GM18951 (cell line): Measurements from ENCODE around the gene ERBB3.
A peak's percentile ranks its signal among the peaks of the same experiment; 100 is the strongest.
"Not testable (repeated sequence)": the region's sequence is repeated elsewhere in the genome, so short reads cannot be mapped to it uniquely, and the experiment has no call there.

Source experiments
- POLR2A ChIP-seq: IDR thresholded peaks from 4 replicates; pipeline ENCODE4 v1.6.1; 2011; ENCODE audit warnings: mild to moderate bottlenecking; ENCODE audit not compliant: insufficient read length, insufficient read depth; ENCODE audit errors: extremely low read depth
- in situ Hi-C: fragments of 300-500 bp; cut with MboI; formaldehyde crosslinking; loops from one replicate; pipeline ENCODE4 v1.12.0; 2022; ENCODE audit warnings: low sequenced_read_pairs, mixed read lengths, inconsistent platforms; ENCODE audit not compliant: unreplicated experiment

The ERBB3 gene

DNA sequence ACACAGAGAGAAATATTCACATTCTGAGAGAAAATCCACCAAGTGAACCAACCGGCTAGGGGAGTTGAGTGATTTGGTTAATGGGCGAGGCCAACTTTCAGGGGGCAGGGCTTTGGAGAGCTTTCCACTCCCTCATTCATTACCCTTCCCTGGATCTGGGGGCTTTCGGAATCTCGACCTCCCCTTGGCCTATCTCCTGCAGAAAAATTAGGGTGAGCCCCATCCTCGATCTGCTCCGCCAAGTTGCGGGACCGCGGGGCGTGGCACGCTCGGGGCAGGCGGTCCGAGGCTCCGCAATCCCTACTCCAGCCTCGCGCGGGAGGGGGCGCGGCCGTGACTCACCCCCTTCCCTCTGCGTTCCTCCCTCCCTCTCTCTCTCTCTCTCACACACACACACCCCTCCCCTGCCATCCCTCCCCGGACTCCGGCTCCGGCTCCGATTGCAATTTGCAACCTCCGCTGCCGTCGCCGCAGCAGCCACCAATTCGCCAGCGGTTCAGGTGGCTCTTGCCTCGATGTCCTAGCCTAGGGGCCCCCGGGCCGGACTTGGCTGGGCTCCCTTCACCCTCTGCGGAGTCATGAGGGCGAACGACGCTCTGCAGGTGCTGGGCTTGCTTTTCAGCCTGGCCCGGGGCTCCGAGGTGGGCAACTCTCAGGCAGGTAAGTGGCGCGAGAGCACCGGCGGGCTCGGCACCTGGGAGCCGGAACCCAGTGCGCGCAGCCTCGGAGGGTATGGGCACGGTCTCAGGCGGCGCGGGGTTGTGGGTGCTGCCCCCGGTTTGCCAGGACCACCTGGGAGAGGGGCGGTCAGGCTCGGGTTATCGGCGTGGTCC, at the start of gene ERBB3:
ERBB3 (plus strand) TSS at position 443 of the 833 bp plus-strand sequence; CDS start at position 579, 136 bp downstream.
- no peak for TF ChIP-seq POLR2A
- in situ Hi-C loops, result no loop called here

DNA sequence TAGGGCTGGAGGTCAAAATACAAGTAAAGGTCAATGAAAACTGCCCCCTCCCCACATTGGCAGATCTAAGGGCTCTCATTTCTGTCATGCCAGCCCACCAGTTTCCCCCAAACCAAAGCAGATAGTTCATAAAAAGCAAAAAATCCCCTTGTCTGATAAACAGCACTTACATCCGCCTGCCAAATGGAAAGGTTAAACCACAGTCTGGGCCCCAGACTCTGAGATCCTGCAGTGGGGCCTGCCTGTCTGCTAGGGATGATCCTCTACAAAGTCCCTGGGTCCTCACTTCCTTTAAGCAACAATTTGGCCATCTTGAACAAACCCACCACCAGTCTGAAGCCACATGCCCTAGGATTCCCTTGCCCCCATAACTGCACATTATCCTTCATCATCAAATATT, 48.0 kb upstream of the ERBB3 start:
- in situ Hi-C loops, result loop anchor here (10.0 kb wide), 1 partner anchor 277 kb away; no protein-coding TSS in a partner anchor
- no peak for TF ChIP-seq POLR2A

DNA sequence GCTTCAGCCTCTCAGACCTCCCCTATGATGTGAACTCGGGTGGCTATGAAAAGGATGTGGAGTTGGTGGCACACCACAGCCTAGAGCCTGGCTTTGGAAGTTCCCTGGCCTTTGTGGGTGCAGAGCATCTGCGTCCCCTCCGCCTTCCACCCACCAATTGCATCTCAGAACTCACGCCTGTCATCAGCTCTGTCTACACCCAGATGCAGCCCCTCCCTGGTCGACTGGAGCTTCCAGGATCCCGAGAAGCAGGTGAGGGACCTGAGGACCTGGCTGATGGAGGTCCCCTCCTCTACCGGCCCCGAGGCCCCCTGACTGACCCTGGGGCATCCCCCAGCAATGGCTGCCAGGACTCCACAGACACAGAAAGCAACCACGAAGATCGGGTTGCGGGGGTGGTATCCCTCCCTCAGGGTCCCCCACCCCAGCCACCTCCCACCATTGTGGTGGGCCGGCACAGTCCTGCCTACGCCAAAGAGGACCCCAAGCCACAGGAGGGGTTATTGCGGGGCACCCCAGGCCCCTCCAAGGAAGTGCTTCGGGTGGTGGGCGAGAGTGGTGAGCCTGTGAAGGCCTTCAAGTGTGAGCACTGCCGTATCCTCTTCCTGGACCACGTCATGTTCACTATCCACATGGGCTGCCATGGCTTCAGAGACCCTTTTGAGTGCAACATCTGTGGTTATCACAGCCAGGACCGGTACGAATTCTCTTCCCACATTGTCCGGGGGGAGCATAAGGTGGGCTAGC, 45.2 kb upstream of the ERBB3 start:
- in situ Hi-C loops, result loop anchor here (10.0 kb wide), 1 partner anchor 280 kb away; no protein-coding TSS in a partner anchor
- TF ChIP-seq POLR2A, result no peak

DNA sequence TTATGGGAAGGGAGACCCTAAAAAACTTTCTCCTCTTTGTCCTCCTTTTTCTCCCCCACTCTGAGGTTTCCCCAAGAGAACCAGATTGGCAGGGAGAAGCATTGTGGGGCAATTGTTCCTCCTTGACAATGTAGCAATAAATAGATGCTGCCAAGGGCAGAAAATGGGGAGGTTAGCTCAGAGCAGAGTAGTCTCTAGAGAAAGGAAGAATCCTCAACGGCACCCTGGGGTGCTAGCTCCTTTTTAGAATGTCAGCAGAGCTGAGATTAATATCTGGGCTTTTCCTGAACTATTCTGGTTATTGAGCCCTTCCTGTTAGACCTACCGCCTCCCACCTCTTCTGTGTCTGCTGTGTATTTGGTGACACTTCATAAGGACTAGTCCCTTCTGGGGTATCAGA, 42.8 kb upstream of the ERBB3 start:
- in situ Hi-C loops, result loop anchor here (10.0 kb wide), 1 partner anchor 282 kb away; no protein-coding TSS in a partner anchor
- TF ChIP-seq POLR2A, result no peak

DNA sequence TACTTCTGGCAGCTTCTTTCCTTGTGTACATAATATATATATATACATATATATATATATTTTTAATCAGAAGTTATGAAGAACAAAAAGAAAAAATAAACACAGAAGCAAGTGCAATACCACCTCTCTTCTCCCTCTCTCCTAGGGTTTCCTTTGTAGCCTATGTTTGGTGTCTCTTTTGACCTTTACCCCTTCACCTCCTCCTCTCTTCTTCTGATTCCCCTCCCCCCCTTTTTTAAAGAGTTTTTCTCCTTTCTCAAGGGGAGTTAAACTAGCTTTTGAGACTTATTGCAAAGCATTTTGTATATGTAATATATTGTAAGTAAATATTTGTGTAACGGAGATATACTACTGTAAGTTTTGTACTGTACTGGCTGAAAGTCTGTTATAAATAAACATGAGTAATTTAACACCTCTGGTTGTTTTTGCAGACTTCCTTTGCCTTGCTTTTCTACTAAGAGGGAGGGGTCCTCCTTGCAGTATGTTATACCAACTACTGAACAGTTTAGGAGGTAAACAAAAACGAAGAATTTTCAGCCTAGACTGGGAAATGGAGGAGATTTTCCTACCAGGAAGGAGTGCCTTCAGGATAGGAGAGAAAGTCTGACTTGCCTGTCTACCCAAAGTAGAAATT, 41.8 kb upstream of the ERBB3 start:
- TF ChIP-seq POLR2A, result no peak
- in situ Hi-C loops, result loop anchor here (10.0 kb wide), 1 partner anchor 283 kb away; no protein-coding TSS in a partner anchor

DNA sequence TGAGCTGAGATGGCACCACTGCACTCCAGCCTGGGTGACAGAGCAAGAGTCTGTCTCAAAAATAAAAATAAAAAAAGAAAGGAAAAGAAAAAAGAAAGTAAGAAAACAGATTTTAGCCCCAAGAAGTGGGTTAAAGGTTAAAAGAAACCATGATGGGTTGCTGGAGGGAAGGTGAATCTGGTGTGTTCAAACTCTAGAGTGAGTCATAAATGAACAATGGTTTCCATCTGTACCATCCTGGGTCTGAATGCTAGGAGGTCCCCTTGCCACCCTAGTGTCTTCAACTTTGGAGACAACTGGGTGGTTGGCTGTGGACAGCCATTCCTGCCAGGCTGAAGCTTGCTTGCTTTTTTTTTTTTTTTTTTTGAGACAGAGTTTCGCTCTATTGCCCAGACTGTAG, 39.8 kb upstream of the ERBB3 start:
- TF ChIP-seq POLR2A, result no peak
- in situ Hi-C loops, result no loop called here

DNA sequence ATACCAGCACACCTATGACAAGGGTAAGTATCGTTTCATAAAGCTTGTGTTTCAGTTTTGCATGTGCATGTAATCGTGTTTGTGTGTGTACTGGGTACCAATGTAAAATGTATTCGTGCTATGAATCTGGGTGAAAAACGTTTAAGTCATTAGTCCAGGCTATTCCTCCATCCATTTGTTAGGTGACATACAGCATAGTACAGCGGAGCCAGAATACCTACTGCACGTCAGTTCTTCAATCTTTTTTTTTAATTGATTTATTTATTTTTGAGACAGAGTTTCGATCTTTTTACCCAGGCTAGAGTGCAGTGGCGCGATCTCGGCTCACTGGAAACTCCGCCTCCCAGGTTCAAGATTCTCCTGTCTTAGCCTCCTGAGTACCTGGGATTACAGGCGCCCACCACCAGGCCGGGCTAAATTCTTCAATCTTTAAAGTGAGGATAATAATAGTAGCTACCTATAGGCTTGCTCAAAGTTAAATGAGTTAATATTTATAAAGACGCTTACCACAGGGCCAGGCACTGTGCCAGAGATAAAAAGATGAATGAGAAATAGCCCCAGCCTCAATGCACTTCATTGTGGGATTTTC, 38.9 kb upstream of the ERBB3 start:
- TF ChIP-seq POLR2A, result no peak

DNA sequence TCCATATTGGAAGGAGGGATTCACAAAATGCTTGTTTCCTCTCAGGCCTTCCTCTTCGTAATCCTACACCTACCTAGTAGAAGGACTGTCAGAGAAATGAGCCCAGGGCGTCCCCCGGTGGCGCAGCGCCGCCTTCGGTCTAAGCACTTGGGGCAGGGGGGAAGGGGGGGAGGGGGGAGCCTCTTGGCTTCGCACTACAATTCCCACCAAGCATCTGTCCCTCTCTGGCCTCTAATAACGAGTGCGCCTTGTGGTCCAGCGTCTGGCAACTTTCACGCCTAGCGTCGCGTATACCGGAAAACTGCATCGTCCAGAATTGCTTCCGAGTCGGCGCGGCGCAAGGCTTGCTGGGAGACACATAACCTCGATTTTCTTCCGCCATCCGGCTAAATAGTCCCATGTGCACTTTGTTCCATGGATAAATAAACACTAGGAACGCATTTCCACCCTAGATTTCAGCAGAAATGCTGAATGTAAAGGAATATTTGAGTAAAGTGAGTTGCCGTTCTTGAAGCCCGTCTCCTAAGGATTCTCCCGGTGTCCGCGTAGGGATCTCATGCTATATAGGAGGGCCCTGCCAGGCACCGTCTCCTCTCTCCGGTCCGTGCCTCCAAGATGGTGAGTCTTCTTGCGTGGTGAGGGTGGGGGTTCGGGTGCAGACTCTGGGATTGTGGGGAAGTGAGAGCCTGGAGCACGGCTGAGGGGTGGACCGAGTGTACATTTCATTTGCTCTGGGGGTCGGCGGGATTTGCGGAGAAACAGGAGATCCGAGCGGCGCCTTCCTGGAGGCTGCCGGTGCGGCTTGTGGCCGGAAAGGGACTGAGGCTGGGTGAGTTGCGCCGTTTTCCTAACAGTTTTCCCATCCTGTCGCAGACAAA, 38.2 kb upstream of the ERBB3 start, which contains the start of gene RPS26:
RPS26 (plus strand) TSS at position 367 of the 878 bp plus-strand sequence; CDS start at position 616, 249 bp downstream.
- in situ Hi-C loops, result no loop called here
- peak; percentile 99 for TF ChIP-seq POLR2A

More for the DNA sequence above, 38.9 kb upstream of the ERBB3 start:
- in situ Hi-C loops, result no loop called here

DNA sequence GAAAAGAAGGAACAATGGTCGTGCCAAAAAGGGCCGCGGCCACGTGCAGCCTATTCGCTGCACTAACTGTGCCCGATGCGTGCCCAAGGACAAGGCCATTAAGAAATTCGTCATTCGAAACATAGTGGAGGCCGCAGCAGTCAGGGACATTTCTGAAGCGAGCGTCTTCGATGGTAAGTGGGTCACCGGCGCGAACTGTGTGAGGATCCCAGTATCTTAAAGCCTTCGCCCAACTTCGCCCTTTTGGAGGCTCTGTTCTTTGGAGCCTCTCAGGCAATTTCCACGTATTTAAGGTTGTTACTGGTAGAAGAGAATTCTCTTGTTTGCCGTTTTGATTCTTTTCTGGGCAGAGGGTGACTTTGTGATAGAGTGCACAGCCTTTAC, 37.5 kb upstream of the ERBB3 start:
- in situ Hi-C loops, result not testable (repeated sequence)

DNA sequence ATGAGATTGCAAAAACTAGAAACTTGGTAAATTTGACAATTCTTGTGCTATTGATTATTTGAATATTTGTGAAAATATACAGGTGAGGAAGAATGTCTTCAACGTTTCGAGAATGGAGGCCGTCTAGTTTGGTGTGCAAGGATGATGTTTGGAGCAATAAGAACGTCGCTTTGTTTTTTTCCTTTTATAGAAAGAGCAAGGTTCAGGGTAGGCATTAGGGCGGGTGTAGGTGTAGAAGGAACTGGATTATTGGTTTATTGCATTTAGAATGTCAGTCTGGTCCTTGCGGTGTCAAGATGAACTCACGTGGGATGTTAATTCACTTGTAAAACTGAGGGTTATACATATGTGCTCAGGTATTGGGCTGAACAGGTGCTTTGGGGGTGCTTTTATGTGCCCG, 37.1 kb upstream of the ERBB3 start:
- no peak for TF ChIP-seq POLR2A
- in situ Hi-C loops, result no loop called here

DNA sequence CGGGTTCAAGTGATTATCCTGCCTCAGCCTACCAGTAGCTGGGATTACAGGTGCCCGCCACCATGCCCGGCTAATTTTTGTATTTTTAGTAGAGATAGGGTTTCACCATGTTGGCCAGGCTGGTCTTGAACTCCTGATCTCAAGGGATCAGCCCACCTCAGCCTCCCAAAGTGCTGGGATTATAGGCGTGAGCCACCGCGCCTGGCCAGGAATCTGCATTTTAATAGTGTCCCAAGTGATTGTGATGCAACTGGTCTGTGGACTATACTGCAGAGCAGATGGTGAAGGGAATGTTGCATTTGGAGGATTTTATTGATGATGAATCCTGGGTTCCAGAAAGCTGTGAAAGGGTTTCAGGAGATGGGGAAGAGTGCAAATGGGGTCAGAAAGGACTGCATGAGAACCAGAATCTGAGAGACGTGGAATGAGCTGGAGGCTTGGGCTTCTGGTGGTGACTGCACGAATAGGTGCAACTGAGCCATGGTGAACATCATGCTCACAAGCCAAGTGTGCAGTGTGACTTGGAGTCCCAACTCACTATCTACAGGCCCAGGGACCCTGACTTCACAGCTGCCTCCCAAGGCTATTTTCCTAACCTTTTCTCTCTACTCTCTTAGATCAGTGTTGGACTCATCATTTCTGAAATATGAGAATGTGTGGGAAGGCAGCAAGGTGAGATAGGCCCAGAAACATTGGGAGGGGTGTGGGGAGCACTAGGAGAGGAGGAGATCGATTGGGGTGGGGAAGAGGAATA, 33.8 kb upstream of the ERBB3 start:
- in situ Hi-C loops, result no loop called here
- TF ChIP-seq POLR2A, result peak; percentile 2

DNA sequence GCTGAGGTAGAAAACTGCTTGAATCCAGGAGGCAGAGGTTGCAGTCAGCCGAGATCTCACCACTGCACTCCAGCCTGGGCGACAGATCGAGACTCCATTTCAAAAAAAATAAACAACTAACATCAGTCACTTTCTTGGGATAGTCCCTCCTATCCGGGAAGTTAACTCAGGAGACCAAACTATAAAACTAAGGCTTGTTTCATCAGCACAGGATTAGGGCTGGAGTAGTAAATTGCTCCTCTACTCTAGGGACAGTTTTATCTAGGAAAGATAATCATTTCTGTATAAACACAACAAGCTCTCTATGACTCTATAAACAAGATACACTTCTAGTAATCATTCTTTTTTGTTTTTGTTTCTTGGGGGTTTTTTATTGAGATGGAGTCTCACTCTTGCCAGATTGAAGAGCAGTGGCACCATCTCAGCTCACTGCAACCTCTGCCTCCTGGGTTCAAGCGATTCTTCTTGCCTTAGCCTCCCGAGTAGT, 26.5 kb upstream of the ERBB3 start:
- TF ChIP-seq POLR2A, result no peak
- in situ Hi-C loops, result no loop called here

DNA sequence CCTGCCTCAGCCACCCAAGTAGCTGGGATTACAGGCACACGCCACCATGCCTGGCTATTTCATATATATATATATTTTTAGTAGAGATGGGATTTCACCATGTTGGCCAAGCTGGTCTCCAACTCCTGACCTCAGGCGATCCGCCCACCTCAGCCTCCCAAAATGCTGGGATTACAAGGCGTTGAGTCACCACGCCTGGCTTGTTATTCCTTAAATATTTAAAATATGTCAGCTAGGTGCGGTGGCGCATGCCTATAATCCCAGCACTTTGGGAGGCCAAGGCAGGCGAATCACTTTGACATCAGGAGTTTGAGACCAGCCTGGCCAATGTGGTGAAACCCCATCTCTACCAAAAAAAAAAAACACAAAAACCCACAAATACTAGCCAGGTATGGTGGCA, 20.0 kb upstream of the ERBB3 start:
- in situ Hi-C loops, result not testable (repeated sequence)
